HCT116 (cell line): ENCODE data around the gene CEP131. TPM values are rescaled to one million over a fixed set of nuclear protein-coding genes. Genes with fewer than 3 reads are reported as not detected.

ENCODE experiments used
- ATAC-seq: fragments of 200-7000 bp; cut with Tn5 transposase; 2 replicates; pipeline ENCODE4 v1.9.1; 2020; ENCODE audit warnings: mild to moderate bottlenecking, moderate library complexity
- BruUV-seq: library from RNA; stranded (reverse); fragments of 400-500 nt; replicated peaks from 2 replicates; lab custom pipeline; 2021; lab: Mats Ljungman, UMichigan
- CTCF ChIA-PET: fragments of 300-600 bp; sonication (Branson Sonifier 250); formaldehyde crosslinking; loops from one replicate; lab custom pipeline; 2021; ENCODE audit warnings: antibody characterized with exemption; lab: Charles Lee
- POLR2A ChIA-PET: fragments of 300-600, 350-600 bp; sonication (Branson Sonifier 250); formaldehyde crosslinking; loops from one replicate; lab custom pipeline; 2021; ENCODE audit warnings: antibody characterized with exemption; lab: Charles Lee
- RAD21 ChIA-PET, 2 experiments: fragments of 300-600 bp; sonication (Branson Sonifier 250); formaldehyde crosslinking; loops; one replicate each; lab custom pipeline; 2023; ENCODE audit warnings: low total read pairs in 2 of 2; ENCODE audit not compliant: uncharacterized antibody in 2 of 2, unreplicated experiment in 2 of 2, low non-redundant PET in 1 of 2; lab: Charles Lee
- DNase-seq: peaks from one replicate; pipeline ENCODE4 v3.0.0-alpha.2; 2010; ENCODE audit warnings: low read depth, low spot score
- H2AFZ ChIP-seq: fragments of 200-600 bp; shearing (Covaris generic), sonication (generic); 2 replicates; pipeline ENCODE4 v1.6.1; 2017; ENCODE audit warnings: low read depth, mixed run types, mixed read lengths, antibody characterized with exemption, low read length; ENCODE audit not compliant: poor library complexity, severe bottlenecking
- H3K27ac ChIP-seq: 2 replicates; pipeline ENCODE4 v1.5.1; 2012; ENCODE audit warnings: low read depth, low read length
- H3K27me3 ChIP-seq: fragments of 200-600 bp; sonication (generic); 2 replicates; pipeline ENCODE4 v1.6.1; 2016; ENCODE audit warnings: mixed run types, low read length, mixed read lengths; ENCODE audit not compliant: insufficient read depth
- H3K36me3 ChIP-seq, 2 experiments: fragments of 200-500 bp in 1 of 2; fragments of 200-600 bp in 1 of 2; sonication (Bioruptor generic) in 1 of 2; sonication (generic) in 1 of 2; 2 replicates each; pipeline versions ENCODE4 v1.5.1 to v1.6.1; 2014 to 2016; ENCODE audit warnings: low read length in 2 of 2, inconsistent platforms in 1 of 2, mixed read lengths in 1 of 2, mixed run types in 1 of 2; ENCODE audit not compliant: insufficient read depth in 2 of 2, control insufficient read depth in 1 of 2
- H3K4me1 ChIP-seq, 2 experiments: fragments of 200-600 bp in 1 of 2; sonication (generic) in 1 of 2; 2 replicates each; pipeline versions ENCODE4 v1.5.1 to v1.6.1; 2012 to 2017; ENCODE audit warnings: low read length in 2 of 2, inconsistent platforms in 1 of 2, mild to moderate bottlenecking in 1 of 2, mixed read lengths in 1 of 2, mixed run types in 1 of 2, moderate library complexity in 1 of 2; ENCODE audit not compliant: insufficient read depth in 2 of 2, control insufficient read depth in 1 of 2
- H3K4me2 ChIP-seq: fragments of 200-600 bp; sonication (generic); 2 replicates; pipeline ENCODE4 v1.6.1; 2017; ENCODE audit warnings: mixed run types, low read length, mixed read lengths
- H3K4me3 ChIP-seq, 2 experiments: fragments of 200-600 bp in 1 of 2; sonication (generic) in 1 of 2; replicated peaks in 1 of 2; 2 replicates each; pipeline ENCODE4 v1.5.1; 2011 to 2016; ENCODE audit warnings: low read length in 2 of 2, control low read depth in 1 of 2, low read depth in 1 of 2, mild to moderate bottlenecking in 1 of 2, mixed read lengths in 1 of 2, mixed run types in 1 of 2
- H3K79me2 ChIP-seq: fragments of 200-600 bp; sonication (generic); 2 replicates; pipeline ENCODE4 v1.6.1; 2017; ENCODE audit warnings: mild to moderate bottlenecking, mixed run types, low read length, moderate library complexity, mixed read lengths; ENCODE audit not compliant: insufficient read depth
- H3K9ac ChIP-seq: fragments of 200-600 bp; sonication (generic); 2 replicates; pipeline ENCODE4 v1.6.1; 2016; ENCODE audit warnings: low read length, mixed read lengths
- H3K9me2 ChIP-seq: fragments of 200-600 bp; sonication (generic), shearing (Covaris generic); 2 replicates; pipeline ENCODE4 v1.6.1; 2017; ENCODE audit warnings: mixed run types, mild to moderate bottlenecking, moderate library complexity; ENCODE audit not compliant: insufficient read depth
- H3K9me3 ChIP-seq, 2 experiments: fragments of 200-500 bp in 1 of 2; fragments of 200-600 bp in 1 of 2; sonication (Bioruptor generic) in 1 of 2; sonication (generic) in 1 of 2; 2 replicates each; pipeline ENCODE4 v1.6.1; 2014 to 2017; ENCODE audit warnings: low read length in 2 of 2, mixed read lengths in 2 of 2, inconsistent platforms in 1 of 2, low read depth in 1 of 2, mild to moderate bottlenecking in 1 of 2, mixed run types in 1 of 2, moderate library complexity in 1 of 2; ENCODE audit not compliant: control insufficient read depth in 1 of 2, insufficient read depth in 1 of 2
- H4K20me1 ChIP-seq: fragments of 200-600 bp; sonication (generic), shearing (Covaris generic); 2 replicates; pipeline ENCODE4 v1.6.1; 2017; ENCODE audit warnings: mixed run types, mild to moderate bottlenecking, moderate library complexity; ENCODE audit not compliant: insufficient read depth
- CBX3 ChIP-seq: IDR thresholded peaks from 2 replicates; pipeline ENCODE4 v1.6.1; 2012; ENCODE audit warnings: low read depth
- ELF1 ChIP-seq: IDR thresholded peaks from 2 replicates; pipeline ENCODE4 v1.6.1; 2012; ENCODE audit warnings: low read depth, borderline replicate concordance
- EZH2 ChIP-seq: fragments of 200-600 bp; sonication (generic); IDR thresholded peaks from 2 replicates; pipeline ENCODE4 v1.6.1; 2017; ENCODE audit warnings: antibody characterized with exemption, mixed run types
- EZH2phosphoT487 ChIP-seq: fragments of 200-600 bp; IDR thresholded peaks from 2 replicates; pipeline ENCODE4 v1.6.1; 2018; ENCODE audit warnings: antibody characterized with exemption, borderline replicate concordance
- JUND ChIP-seq: IDR thresholded peaks from 2 replicates; pipeline ENCODE4 v1.6.1; 2012
- POLR2A ChIP-seq: IDR thresholded peaks from 2 replicates; pipeline ENCODE4 v1.7.0; 2011; ENCODE audit warnings: borderline replicate concordance; ENCODE audit not compliant: insufficient read depth, insufficient read length; ENCODE audit errors: extremely low read depth
- RAD21 ChIP-seq: IDR thresholded peaks from 2 replicates; pipeline ENCODE4 v1.6.1; 2012; ENCODE audit warnings: low read depth, mild to moderate bottlenecking
- SRF ChIP-seq: IDR thresholded peaks from 2 replicates; pipeline ENCODE4 v1.6.1; 2012; ENCODE audit warnings: low read depth
- TCF7L2 ChIP-seq: IDR thresholded peaks from 2 replicates; pipeline ENCODE4 v1.7.0; 2011; ENCODE audit warnings: borderline replicate concordance, inconsistent platforms; ENCODE audit not compliant: insufficient read depth, insufficient read length; ENCODE audit errors: extremely low read depth
- YY1 ChIP-seq: IDR thresholded peaks from 2 replicates; pipeline ENCODE4 v1.6.1; 2011; ENCODE audit warnings: low read length, low read depth, moderate library complexity, mild to moderate bottlenecking; ENCODE audit not compliant: insufficient replicate concordance; ENCODE audit errors: extremely low read depth
- ZFX ChIP-seq: fragments of 450-650 bp; IDR thresholded peaks from 2 replicates; pipeline ENCODE4 v1.6.1; 2017
- ZNF274 ChIP-seq: fragments of 200-500 bp; sonication (Bioruptor generic); IDR thresholded peaks from 2 replicates; pipeline ENCODE4 v1.6.1; 2014; ENCODE audit warnings: mild to moderate bottlenecking, low read depth, low read length, inconsistent platforms
- intact Hi-C: fragments of 100-400 bp; cut with micrococcal nuclease; formaldehyde crosslinking; loops from 2 replicates; pipeline ENCODE4 v1.10.0; 2022
- total RNA-seq: library from RNA; stranded (reverse); gene quantifications from one replicate; pipeline ENCODE4 v1.2.1, GENCODE V29; 2021; ENCODE audit not compliant: unreplicated experiment
- TF ChIP-seq, protein P1 (sequence below): IDR thresholded peaks from 2 replicates; pipeline ENCODE4 v1.6.1; 2012
- TF ChIP-seq, protein P2 (sequence below): IDR thresholded peaks from 2 replicates; pipeline ENCODE4 v1.6.1; 2012; ENCODE audit warnings: low read depth
- TF ChIP-seq, protein P3 (sequence below), 3 experiments: fragments of 200-600 bp in 1 of 3; sonication (generic) in 1 of 3; IDR thresholded peaks in 2 of 3; conservative IDR thresholded peaks in 1 of 3; 2 replicates each; pipeline ENCODE4 v1.5.1; 2012 to 2017; ENCODE audit warnings: low read depth in 2 of 3, low read length in 2 of 3, antibody characterized with exemption in 1 of 3, borderline replicate concordance in 1 of 3, control low read depth in 1 of 3, mild to moderate bottlenecking in 1 of 3, mixed read lengths in 1 of 3, mixed run types in 1 of 3, moderate library complexity in 1 of 3; ENCODE audit not compliant: insufficient read depth in 1 of 3

Gene CEP131
- total RNA-seq, 1 experiment from 2014 or later, result 30.2 TPM

DNA sequence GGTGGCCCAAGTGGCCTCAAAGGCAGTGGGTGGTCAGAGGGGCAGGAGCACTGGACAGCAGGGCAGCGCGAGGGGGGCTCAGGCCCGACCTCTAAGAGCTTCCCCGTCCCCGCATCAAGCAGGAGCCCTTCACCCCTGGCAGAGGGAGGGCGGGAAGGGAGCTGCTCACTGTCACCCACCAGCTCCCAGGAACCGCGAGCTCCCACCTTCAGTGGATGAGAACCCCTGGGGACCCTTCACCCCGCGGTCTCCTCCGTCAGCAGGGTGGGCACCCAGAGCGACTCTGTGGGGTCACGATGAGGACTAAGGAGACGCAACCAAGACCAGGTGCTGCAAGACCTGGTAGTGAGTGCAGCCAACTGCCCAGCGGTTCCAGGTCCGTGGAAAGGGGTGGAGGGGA lies 13.6 kb downstream of the CEP131 start:
- intact Hi-C loops, result no loop called here

DNA sequence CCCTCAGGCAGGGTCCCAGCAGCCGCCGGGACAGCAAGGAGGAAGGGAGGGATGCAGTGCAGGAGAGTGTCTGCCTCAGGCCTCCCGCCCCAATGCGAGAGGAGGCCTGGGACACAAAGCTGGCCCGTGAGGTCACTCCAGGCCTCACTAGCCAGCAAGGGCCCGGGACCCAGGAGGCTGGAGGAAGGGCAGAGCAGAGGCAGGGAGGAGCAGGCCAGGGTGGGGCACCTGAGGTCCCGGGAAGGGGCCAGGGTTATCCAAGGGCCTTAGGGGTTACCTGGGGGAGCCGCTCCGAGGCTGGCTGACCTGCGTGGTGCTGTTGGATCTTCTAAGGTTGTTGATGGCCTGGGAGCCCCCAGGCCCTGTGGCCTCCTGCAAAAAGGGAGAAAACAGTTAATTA lies 14.1 kb downstream of the CEP131 start:
- Histone ChIP-seq H3K9ac (no peak overlapping the region), H2AFZ (no peak overlapping the region), H4K20me1 (no peaks in the 10 kb centered on the region), H3K9me3 (no peaks in the 10 kb centered on the region), H3K4me3 (no peak overlapping the region), H3K79me2 (no peaks in the 10 kb centered on the region), H3K27ac (no peak overlapping the region), H3K4me2 (no peak overlapping the region), H3K27me3 (no peaks in the 10 kb centered on the region), H3K9me2 (no peaks in the 10 kb centered on the region), H3K36me3 (peaks cover 0 to 2% of the 10 kb centered on the region in 2 experiments; a peak in 1 of 4 replicates), H3K4me1 (no peaks in the 10 kb centered on the region)
- ChIA-PET CTCF (no interaction called here), RAD21 (no interaction called here), POLR2A (no interaction called here)
- intact Hi-C loops, result no loop called here
- no peak for ATAC-seq
- DNase-seq, result no peak
- no TSS peak for BruUV-seq
- TF ChIP-seq RAD21, result no peak
- TF ChIP-seq CBX3, result no peak
- TF ChIP-seq JUND, result no peak
- TF ChIP-seq POLR2A, result no peak
- TF ChIP-seq ELF1, result no peak
- TF ChIP-seq SRF, result no peak
- TF ChIP-seq, protein P1, sequence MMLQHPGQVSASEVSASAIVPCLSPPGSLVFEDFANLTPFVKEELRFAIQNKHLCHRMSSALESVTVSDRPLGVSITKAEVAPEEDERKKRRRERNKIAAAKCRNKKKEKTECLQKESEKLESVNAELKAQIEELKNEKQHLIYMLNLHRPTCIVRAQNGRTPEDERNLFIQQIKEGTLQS, result no peak
- TF ChIP-seq TCF7L2, result no peak
- TF ChIP-seq, protein P2, sequence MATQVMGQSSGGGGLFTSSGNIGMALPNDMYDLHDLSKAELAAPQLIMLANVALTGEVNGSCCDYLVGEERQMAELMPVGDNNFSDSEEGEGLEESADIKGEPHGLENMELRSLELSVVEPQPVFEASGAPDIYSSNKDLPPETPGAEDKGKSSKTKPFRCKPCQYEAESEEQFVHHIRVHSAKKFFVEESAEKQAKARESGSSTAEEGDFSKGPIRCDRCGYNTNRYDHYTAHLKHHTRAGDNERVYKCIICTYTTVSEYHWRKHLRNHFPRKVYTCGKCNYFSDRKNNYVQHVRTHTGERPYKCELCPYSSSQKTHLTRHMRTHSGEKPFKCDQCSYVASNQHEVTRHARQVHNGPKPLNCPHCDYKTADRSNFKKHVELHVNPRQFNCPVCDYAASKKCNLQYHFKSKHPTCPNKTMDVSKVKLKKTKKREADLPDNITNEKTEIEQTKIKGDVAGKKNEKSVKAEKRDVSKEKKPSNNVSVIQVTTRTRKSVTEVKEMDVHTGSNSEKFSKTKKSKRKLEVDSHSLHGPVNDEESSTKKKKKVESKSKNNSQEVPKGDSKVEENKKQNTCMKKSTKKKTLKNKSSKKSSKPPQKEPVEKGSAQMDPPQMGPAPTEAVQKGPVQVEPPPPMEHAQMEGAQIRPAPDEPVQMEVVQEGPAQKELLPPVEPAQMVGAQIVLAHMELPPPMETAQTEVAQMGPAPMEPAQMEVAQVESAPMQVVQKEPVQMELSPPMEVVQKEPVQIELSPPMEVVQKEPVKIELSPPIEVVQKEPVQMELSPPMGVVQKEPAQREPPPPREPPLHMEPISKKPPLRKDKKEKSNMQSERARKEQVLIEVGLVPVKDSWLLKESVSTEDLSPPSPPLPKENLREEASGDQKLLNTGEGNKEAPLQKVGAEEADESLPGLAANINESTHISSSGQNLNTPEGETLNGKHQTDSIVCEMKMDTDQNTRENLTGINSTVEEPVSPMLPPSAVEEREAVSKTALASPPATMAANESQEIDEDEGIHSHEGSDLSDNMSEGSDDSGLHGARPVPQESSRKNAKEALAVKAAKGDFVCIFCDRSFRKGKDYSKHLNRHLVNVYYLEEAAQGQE, result no peak
- TF ChIP-seq ZFX, result no peak

More for the DNA sequence above, 13.6 kb downstream of the CEP131 start:
- ChIA-PET POLR2A (no interaction called here), CTCF (no interaction called here), RAD21 (no interaction called here)
- Histone ChIP-seq H3K9me2 (no peaks in the 10 kb centered on the region), H4K20me1 (no peaks in the 10 kb centered on the region), H3K4me1 (no peaks in the 10 kb centered on the region), H3K4me2 (no peak overlapping the region), H3K27ac (no peak overlapping the region), H3K4me3 (no peak overlapping the region), H3K79me2 (no peaks in the 10 kb centered on the region), H3K9ac (no peak overlapping the region), H3K9me3 (no peaks in the 10 kb centered on the region), H2AFZ (no peak overlapping the region), H3K27me3 (no peaks in the 10 kb centered on the region), H3K36me3 (peaks cover 0 to 2% of the 10 kb centered on the region in 2 experiments; a peak in 1 of 4 replicates)
- ATAC-seq (no peak), DNase-seq (no peak)
- BruUV-seq, result no TSS peak
- no peak for TF ChIP-seq ELF1
- TF ChIP-seq RAD21, result no peak
- TF ChIP-seq, protein P3, sequence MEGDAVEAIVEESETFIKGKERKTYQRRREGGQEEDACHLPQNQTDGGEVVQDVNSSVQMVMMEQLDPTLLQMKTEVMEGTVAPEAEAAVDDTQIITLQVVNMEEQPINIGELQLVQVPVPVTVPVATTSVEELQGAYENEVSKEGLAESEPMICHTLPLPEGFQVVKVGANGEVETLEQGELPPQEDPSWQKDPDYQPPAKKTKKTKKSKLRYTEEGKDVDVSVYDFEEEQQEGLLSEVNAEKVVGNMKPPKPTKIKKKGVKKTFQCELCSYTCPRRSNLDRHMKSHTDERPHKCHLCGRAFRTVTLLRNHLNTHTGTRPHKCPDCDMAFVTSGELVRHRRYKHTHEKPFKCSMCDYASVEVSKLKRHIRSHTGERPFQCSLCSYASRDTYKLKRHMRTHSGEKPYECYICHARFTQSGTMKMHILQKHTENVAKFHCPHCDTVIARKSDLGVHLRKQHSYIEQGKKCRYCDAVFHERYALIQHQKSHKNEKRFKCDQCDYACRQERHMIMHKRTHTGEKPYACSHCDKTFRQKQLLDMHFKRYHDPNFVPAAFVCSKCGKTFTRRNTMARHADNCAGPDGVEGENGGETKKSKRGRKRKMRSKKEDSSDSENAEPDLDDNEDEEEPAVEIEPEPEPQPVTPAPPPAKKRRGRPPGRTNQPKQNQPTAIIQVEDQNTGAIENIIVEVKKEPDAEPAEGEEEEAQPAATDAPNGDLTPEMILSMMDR (IDR thresholded peaks at IDR 0.05 in 2 of 3, conservative IDR thresholded peaks at IDR 0.05 in 1 of 3; ENCODE audit: borderline replicate concordance in 1 of 3, insufficient read depth in 1 of 3, low read depth in 2 of 3, low read length in 2 of 3), result no peak
- TF ChIP-seq TCF7L2, result no peak
- TF ChIP-seq EZH2phosphoT487, result no peak
- TF ChIP-seq JUND, result no peak
- no peak for TF ChIP-seq ZNF274
- no peak for TF ChIP-seq EZH2
- no peak for TF ChIP-seq ZFX
- no peak for TF ChIP-seq CBX3
- TF ChIP-seq YY1, result no peak
- TF ChIP-seq SRF, result no peak
